ENCODE data around the gene PCDHA13. TPM values are rescaled to one million over a fixed set of nuclear protein-coding genes. Genes with fewer than 3 reads are reported as not detected.

PCDHA13 gene
- polyA plus RNA-seq, 3 donors, result 0.07 TPM; not detected in 2

Other genes starting within 250 kb of the PCDHA13 start
- gene CD14, start 248.9 kb upstream of the PCDHA13 start, polyA plus RNA-seq (ENCODE audit: insufficient read length in 3 of 3), result 10 to 100 TPM in 2 of 3 donors, 1 to 10 TPM in 1; 8.4 to 10.6 (median 10.3) TPM
- gene TMCO6, start 242.7 kb upstream of the PCDHA13 start, polyA plus RNA-seq (ENCODE audit: insufficient read length in 3 of 3), result 10 to 100 TPM; 16.5 to 25.0 (median 22.1) TPM
- 10 to 100 TPM; 83.0 to 99.7 (median 99.4) TPM for gene NDUFA2, start 234.5 kb upstream of the PCDHA13 start, polyA plus RNA-seq (ENCODE audit: insufficient read length in 3 of 3)
- 100 to 1,000 TPM; 147 to 180 (median 177) TPM for gene IK, start 234.3 kb upstream of the PCDHA13 start, polyA plus RNA-seq (ENCODE audit: insufficient read length in 3 of 3)
- gene WDR55, start 217.2 kb upstream of the PCDHA13 start, polyA plus RNA-seq (ENCODE audit: insufficient read length in 3 of 3), result 10 to 100 TPM; 14.4 to 19.2 (median 18.6) TPM
- under 1 TPM in 2 of 3 donors, not detected in 1; 0.44 to 0.58 TPM for gene DND1, start 208.5 kb upstream of the PCDHA13 start, polyA plus RNA-seq (ENCODE audit: insufficient read length in 3 of 3)
- gene HARS1, start 190.8 kb upstream of the PCDHA13 start, polyA plus RNA-seq (ENCODE audit: insufficient read length in 3 of 3), result 10 to 100 TPM; 67.5 to 81.8 (median 75.1) TPM
- gene HARS2, start 190.7 kb upstream of the PCDHA13 start, polyA plus RNA-seq (ENCODE audit: insufficient read length in 3 of 3), result 10 to 100 TPM; 43.1 to 62.8 (median 55.1) TPM
- 100 to 1,000 TPM in 2 of 3 donors, 10 to 100 TPM in 1; 97.1 to 131 (median 127) TPM for gene ZMAT2, start 181.7 kb upstream of the PCDHA13 start, polyA plus RNA-seq (ENCODE audit: insufficient read length in 3 of 3)
- under 1 TPM in 1 of 3 donors, not detected in 2; 0.15 TPM for gene PCDHA1, start 96.0 kb upstream of the PCDHA13 start, polyA plus RNA-seq (ENCODE audit: insufficient read length in 3 of 3)
- gene PCDHA2, start 87.3 kb upstream of the PCDHA13 start, polyA plus RNA-seq (ENCODE audit: insufficient read length in 3 of 3), result under 1 TPM; 0.18 to 0.32 (median 0.20) TPM
- under 1 TPM; 0.33 to 0.40 (median 0.38) TPM for gene PCDHA3, start 81.1 kb upstream of the PCDHA13 start, polyA plus RNA-seq (ENCODE audit: insufficient read length in 3 of 3)
- gene PCDHA4, start 75.1 kb upstream of the PCDHA13 start, polyA plus RNA-seq (ENCODE audit: insufficient read length in 3 of 3), result 1 to 10 TPM in 1 of 3 donors, under 1 TPM in 2; 0.73 to 1.2 (median 0.81) TPM
- under 1 TPM; 0.09 to 0.18 (median 0.14) TPM for gene PCDHA5, start 60.5 kb upstream of the PCDHA13 start, polyA plus RNA-seq (ENCODE audit: insufficient read length in 3 of 3)
- gene PCDHA6, start 54.2 kb upstream of the PCDHA13 start, polyA plus RNA-seq (ENCODE audit: insufficient read length in 3 of 3), result under 1 TPM; 0.25 to 0.37 (median 0.32) TPM
- gene PCDHA7, start 47.9 kb upstream of the PCDHA13 start, polyA plus RNA-seq (ENCODE audit: insufficient read length in 3 of 3), result under 1 TPM; 0.19 to 0.47 (median 0.34) TPM
- under 1 TPM in 1 of 3 donors, not detected in 2; 0.10 TPM for gene PCDHA8, start 40.9 kb upstream of the PCDHA13 start, polyA plus RNA-seq (ENCODE audit: insufficient read length in 3 of 3)
- under 1 TPM; 0.03 to 0.08 (median 0.06) TPM for gene PCDHA9, start 33.7 kb upstream of the PCDHA13 start, polyA plus RNA-seq (ENCODE audit: insufficient read length in 3 of 3)
- under 1 TPM; 0.33 to 0.59 (median 0.39) TPM for gene PCDHA10, start 26.2 kb upstream of the PCDHA13 start, polyA plus RNA-seq (ENCODE audit: insufficient read length in 3 of 3)
- under 1 TPM; 0.05 to 0.24 (median 0.18) TPM for gene PCDHA11, start 13.2 kb upstream of the PCDHA13 start, polyA plus RNA-seq (ENCODE audit: insufficient read length in 3 of 3)
- gene PCDHA12, start 6.8 kb upstream of the PCDHA13 start, polyA plus RNA-seq (ENCODE audit: insufficient read length in 3 of 3), result under 1 TPM in 2 of 3 donors, not detected in 1; 0.07 to 0.14 TPM
- gene PCDHAC1, start 44.2 kb downstream of the PCDHA13 start, polyA plus RNA-seq (ENCODE audit: insufficient read length in 3 of 3), result under 1 TPM; 0.06 to 0.10 (median 0.06) TPM
- gene PCDHAC2, start 84.4 kb downstream of the PCDHA13 start, polyA plus RNA-seq (ENCODE audit: insufficient read length in 3 of 3), result under 1 TPM; 0.29 to 0.71 (median 0.53) TPM
- gene PCDHB1, start 169.2 kb downstream of the PCDHA13 start, polyA plus RNA-seq (ENCODE audit: insufficient read length in 3 of 3), result under 1 TPM; 0.04 to 0.15 (median 0.08) TPM
- gene PCDHB2, start 212.5 kb downstream of the PCDHA13 start, polyA plus RNA-seq (ENCODE audit: insufficient read length in 3 of 3), result 1 to 10 TPM; 4.5 to 8.4 (median 4.9) TPM
- 1 to 10 TPM; 3.7 to 4.7 (median 3.8) TPM for gene PCDHB3, start 218.3 kb downstream of the PCDHA13 start, polyA plus RNA-seq (ENCODE audit: insufficient read length in 3 of 3)
- gene PCDHB4, start 239.7 kb downstream of the PCDHA13 start, polyA plus RNA-seq (ENCODE audit: insufficient read length in 3 of 3), result 1 to 10 TPM in 2 of 3 donors, under 1 TPM in 1; 0.97 to 2.1 (median 2.0) TPM